Adrenal gland (tissue), 5 donors: ENCODE measurements around the gene COPS6.

Source experiments
- CTCF ChIP-seq, 6 experiments: fragments of 450-650 bp in 4 of 6; fragments of 200-600 bp in 2 of 6; sonication (generic) in 1 of 6; IDR thresholded peaks; 1 replicate in 5 of 6; 2 replicates in 1 of 6; pipeline versions ENCODE4 v1.5.1 to v1.8.0; 2016 to 2021; ENCODE audit warnings: antibody characterized with exemption in 6 of 6, mild to moderate bottlenecking in 2 of 6, moderate library complexity in 1 of 6
- POLR2A ChIP-seq, 2 donors: fragments of 450-650 bp; IDR thresholded peaks; one replicate each; pipeline ENCODE4 v1.6.1; 2017; ENCODE audit warnings: antibody characterized with exemption in 2 of 2, mild to moderate bottlenecking in 2 of 2, moderate library complexity in 1 of 2
- donor health status: DM: no; HTN: no; CAD: no.

- TF ChIP-seq POLR2A (IDR thresholded peaks at IDR 0.05) (no peak), CTCF (IDR thresholded peaks at IDR 0.05) (no peak)
These were observed 33.3 kb downstream of the COPS6 start for GRCh38 chr7:100122067-100122466.
